Measurements from ENCODE around the gene METTL14. TPM values are rescaled to one million over a fixed set of nuclear protein-coding genes. Genes with fewer than 3 reads are reported as not detected.
A peak's percentile ranks its signal among the peaks of the same experiment; 100 is the strongest.

METTL14 gene
- total and polyA plus RNA-seq, 11 donors = 4.4 to 44.5 (median 26.5) TPM

- peaks cover 0 to 4% (median 0%) of the 10 kb centered on the region in 12 donors for H3K4me1 ChIP-seq
- H3K27me3 ChIP-seq = no peaks in the 10 kb centered on the region
- no peak overlapping the region for H3K4me3 ChIP-seq
- intact Hi-C loops (cut with DNase I) = no loop called here
- TF ChIP-seq, protein P1, sequence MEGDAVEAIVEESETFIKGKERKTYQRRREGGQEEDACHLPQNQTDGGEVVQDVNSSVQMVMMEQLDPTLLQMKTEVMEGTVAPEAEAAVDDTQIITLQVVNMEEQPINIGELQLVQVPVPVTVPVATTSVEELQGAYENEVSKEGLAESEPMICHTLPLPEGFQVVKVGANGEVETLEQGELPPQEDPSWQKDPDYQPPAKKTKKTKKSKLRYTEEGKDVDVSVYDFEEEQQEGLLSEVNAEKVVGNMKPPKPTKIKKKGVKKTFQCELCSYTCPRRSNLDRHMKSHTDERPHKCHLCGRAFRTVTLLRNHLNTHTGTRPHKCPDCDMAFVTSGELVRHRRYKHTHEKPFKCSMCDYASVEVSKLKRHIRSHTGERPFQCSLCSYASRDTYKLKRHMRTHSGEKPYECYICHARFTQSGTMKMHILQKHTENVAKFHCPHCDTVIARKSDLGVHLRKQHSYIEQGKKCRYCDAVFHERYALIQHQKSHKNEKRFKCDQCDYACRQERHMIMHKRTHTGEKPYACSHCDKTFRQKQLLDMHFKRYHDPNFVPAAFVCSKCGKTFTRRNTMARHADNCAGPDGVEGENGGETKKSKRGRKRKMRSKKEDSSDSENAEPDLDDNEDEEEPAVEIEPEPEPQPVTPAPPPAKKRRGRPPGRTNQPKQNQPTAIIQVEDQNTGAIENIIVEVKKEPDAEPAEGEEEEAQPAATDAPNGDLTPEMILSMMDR (IDR thresholded peaks at IDR 0.05) = no peak
- no peak for TF ChIP-seq POLR2A (IDR thresholded peaks at IDR 0.05)
- WGBS, 4 donors = 42 to 76% (median 72%) methylated on average over 1 of the region's 1 CpG
- peaks cover 0 to 100% (median 98%) of the 10 kb centered on the region in 9 donors for H3K36me3 ChIP-seq
- H3K9me3 ChIP-seq = no peaks in the 10 kb centered on the region
- no peak overlapping the region for H3K27ac ChIP-seq
- DNase-seq (no peak), ATAC-seq (no peak)
Measured at GRCh38 chr4:118727360-118727759, 42.2 kb downstream of the METTL14 start.

DNA sequence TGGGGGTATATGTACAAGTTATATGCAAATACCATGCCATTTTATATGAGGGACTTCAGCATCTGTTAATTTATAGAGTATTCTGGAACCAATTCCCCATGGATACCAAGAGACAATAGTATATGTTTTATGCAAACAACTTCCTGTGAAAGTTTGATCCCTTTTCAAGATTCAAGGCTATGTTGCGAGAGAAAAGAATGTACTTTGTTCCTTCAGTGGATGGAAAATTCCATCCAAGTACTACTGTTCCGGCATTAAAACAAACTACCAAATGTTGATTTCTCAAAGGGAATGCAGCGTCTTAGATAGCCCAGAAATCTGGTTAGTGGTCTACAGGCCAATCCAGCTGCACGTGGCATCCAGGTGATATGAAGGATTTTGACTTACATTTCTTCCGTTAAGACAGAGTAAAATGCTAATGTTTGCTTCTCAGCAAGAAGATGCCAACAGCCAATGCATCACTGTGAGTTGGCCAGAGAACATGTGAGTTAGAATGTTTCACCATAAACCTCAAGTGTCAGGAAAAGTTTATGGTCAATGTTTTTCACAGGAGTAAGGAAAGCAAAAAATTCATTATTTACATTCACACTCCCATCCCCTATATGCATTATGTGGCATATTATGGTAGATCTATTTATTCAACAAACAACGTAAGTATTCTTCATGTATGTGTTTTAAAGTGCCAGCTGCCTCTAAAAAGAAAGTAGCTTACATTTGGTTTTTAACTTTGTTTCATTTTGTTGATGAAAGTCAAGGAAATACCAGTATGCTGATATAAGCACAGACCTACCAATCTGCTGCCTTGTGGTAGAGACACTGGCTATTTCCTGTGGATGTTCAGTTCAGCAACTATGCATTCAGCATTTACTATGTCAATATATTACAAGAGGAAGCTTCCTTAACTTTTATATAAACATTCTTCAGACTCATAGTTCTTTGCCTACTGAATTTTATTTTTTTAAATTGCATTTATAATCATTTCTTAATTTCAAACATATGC lies 44.4 kb downstream of the METTL14 start:
- H3K4me3 ChIP-seq = no peak overlapping the region
- 89 to 95% (median 93%) methylated on average over 6 of the region's 6 CpGs for WGBS, 4 donors
- intact Hi-C loops (cut with DNase I) = no loop called here
- DNase-seq (no peak), ATAC-seq (no peak)
- H3K4me1 ChIP-seq = peaks cover 0 to 8% (median 0%) of the 10 kb centered on the region in 12 donors
- H3K36me3 ChIP-seq = peaks cover 0 to 100% (median 94%) of the 10 kb centered on the region in 9 donors
- no peak overlapping the region for H3K27ac ChIP-seq
- no peaks in the 10 kb centered on the region for H3K9me3 ChIP-seq
- TF ChIP-seq, protein P1 (IDR thresholded peaks at IDR 0.05) = no peak
- no peak for TF ChIP-seq POLR2A (IDR thresholded peaks at IDR 0.05)
- H3K27me3 ChIP-seq = no peaks in the 10 kb centered on the region

- Histone ChIP-seq H3K4me1 (peaks cover 0 to 8% (median 0%) of the 10 kb centered on the region in 12 donors), H3K27ac (no peak overlapping the region), H3K36me3 (peaks cover 0 to 100% (median 96%) of the 10 kb centered on the region in 9 donors), H3K27me3 (no peaks in the 10 kb centered on the region), H3K9me3 (no peaks in the 10 kb centered on the region), H3K4me3 (no peak overlapping the region)
- TF ChIP-seq, protein P1 (IDR thresholded peaks at IDR 0.05) = no peak
- TF ChIP-seq POLR2A (IDR thresholded peaks at IDR 0.05) = no peak
- no peak for ATAC-seq
- DNase-seq = no peak
- intact Hi-C loops (cut with DNase I) = no loop called here
Measured at GRCh38 chr4:118730683-118731082, 45.5 kb downstream of the METTL14 start.

DNA sequence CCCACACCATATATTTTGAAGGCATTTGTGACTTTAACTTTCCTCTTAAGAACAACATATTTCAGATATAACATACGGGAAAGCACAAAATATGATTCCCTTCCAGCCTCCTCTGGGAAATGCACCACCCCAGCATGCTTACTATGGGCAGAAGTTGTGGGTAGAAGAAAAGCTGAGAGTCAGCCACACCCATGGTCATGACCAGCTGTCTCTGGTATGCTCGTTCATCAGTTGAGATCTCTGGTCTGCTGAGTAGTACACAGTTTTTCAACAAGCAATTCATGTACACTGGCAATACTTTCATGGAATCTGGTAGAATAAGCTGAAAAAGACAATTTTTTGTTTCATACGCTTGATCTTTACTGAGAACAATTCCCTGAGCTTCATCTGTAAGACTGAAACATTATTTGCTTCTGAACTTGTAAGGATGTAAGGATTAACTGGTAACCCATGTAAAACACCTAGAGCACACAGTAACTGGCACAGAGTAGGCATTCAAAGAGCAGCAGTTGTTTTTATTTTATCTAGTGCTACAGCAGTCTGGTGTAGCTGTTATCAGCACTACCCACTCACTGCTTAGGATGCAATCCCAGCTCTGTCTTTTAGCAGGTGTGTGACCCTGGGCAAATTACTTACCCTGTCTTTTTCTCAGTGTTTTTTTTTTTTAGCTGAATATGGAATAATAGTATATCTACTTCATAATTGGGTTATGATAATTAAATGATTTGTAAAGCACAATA lies 47.6 kb downstream of the METTL14 start:
- peak; percentile 34 to 49 (median 38) for ATAC-seq

More for the DNA sequence above, 47.6 kb downstream of the METTL14 start:
- Histone ChIP-seq H3K9me3 (no peaks in the 10 kb centered on the region), H3K4me3 (no peak overlapping the region), H3K4me1 (peaks cover 0 to 8% (median 0%) of the 10 kb centered on the region in 12 donors), H3K36me3 (peaks cover 0 to 100% (median 96%) of the 10 kb centered on the region in 9 donors), H3K27me3 (no peaks in the 10 kb centered on the region), H3K27ac (no peak overlapping the region)
- intact Hi-C loops (cut with DNase I) = no loop called here
- no peak for DNase-seq
- TF ChIP-seq, protein P1 (IDR thresholded peaks at IDR 0.05) = no peak
- no peak for TF ChIP-seq POLR2A (IDR thresholded peaks at IDR 0.05)
- WGBS, 4 donors = 53 to 84% (median 79%) methylated on average over 3 of the region's 3 CpGs
